Measurements from ENCODE around the gene PRR14L.
"Not testable (repeated sequence)": the region's sequence is repeated elsewhere in the genome, so short reads cannot be mapped to it uniquely, and the experiment has no call there.

The PRR14L gene

GRCh38 chr22:31726692-31727091, 23.2 kb downstream of the PRR14L start:
- no peak for TF ChIP-seq CTCF (IDR thresholded peaks at IDR 0.05; ENCODE audit: insufficient read depth, low read length, missing control alignments)
- no peak for DNase-seq (ENCODE audit: low read depth, low spot score)
- ChIA-PET POLR2A (no interaction called here), CTCF (no interaction called here)
- no peak overlapping the region for H3K4me3 ChIP-seq (ENCODE audit: low read depth, low read length)

GRCh38 chr22:31723723-31724122, 26.2 kb downstream of the PRR14L start:
- no peak overlapping the region for H3K4me3 ChIP-seq (ENCODE audit: low read depth, low read length)
- POLR2A ChIA-PET: no interaction called here
- TF ChIP-seq CTCF (IDR thresholded peaks at IDR 0.05; ENCODE audit: insufficient read depth, low read length, missing control alignments): no peak
- no peak for DNase-seq (ENCODE audit: low read depth, low spot score)
- CTCF ChIA-PET: interaction anchor here (0.6 to 1.1 kb wide), 3 partner anchors 13 to 58 kb away, joined by 3 read pairs; no protein-coding TSS in a partner anchor

GRCh38 chr22:31719850-31720471, 30.0 kb downstream of the PRR14L start:
- POLR2A ChIA-PET: interaction anchor here (1.2 kb wide), 1 partner anchor 18 kb away, joined by 3 read pairs; no protein-coding TSS in a partner anchor
- no peak overlapping the region for H3K4me3 ChIP-seq (ENCODE audit: low read depth, low read length)
- CTCF ChIA-PET: interaction anchor here (0.7 kb wide), 1 partner anchor 251 kb away, joined by 3 read pairs; no protein-coding TSS in a partner anchor
- no peak for TF ChIP-seq CTCF (IDR thresholded peaks at IDR 0.05; ENCODE audit: insufficient read depth, low read length, missing control alignments)
- no peak for DNase-seq (ENCODE audit: low read depth, low spot score)

DNA sequence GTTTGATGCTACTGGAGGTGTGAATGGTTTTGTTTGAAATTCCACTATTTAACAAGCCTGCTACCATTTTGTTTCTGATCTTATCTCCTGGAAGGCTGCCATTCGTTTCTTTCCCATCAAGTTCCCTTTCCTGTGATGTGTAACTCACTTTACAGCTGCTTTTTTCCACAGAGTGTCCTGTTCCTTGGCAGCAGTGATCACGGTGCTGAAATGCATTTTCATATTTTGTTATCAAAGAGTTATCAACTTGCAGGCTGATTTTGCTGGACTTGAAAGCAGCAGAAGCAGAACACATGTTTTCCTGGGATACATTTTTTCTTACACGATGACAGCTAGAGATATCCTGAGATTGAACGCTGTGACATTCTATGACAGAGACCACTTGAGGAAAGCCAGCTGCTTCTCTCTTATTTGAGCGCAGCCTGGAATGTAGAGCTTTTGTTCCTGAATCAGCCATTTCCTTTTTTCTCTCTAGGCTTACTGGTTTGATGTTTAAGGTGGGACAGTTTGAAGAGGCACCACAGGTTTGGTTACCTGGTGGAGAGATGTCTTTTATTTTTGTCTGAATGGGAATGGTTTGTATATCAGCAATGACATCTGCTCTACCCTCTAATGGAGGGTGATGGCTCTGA, 34.7 kb downstream of the PRR14L start:
- H3K4me3 ChIP-seq (ENCODE audit: low read depth, low read length): no peak overlapping the region
- CTCF ChIA-PET: no interaction called here
- no peak for TF ChIP-seq CTCF (IDR thresholded peaks at IDR 0.05; ENCODE audit: insufficient read depth, low read length, missing control alignments)
- DNase-seq (ENCODE audit: low read depth, low spot score): no peak
- POLR2A ChIA-PET: no interaction called here

GRCh38 chr22:31711226-31711625, 38.7 kb downstream of the PRR14L start:
- POLR2A ChIA-PET: not testable (repeated sequence)

DNA sequence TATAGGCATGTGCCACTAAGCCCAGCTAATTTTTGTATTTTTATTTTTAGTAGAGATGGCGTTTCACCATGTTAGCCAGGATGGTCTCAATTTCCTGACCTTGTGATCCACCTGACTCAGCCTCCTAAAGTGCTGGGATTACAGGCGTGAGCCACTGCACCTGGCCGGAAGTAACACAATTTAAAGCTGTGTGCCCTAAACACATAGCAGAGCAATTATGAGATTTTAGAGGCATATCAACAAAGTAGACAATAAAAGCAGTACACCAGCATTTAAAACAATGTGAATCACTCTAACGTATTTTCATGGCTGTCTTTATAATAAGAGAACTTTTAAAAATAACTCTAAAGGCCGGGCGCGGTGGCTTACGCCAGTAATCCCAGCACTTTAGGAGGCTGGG, 42.4 kb downstream of the PRR14L start:
- no peak overlapping the region for H3K4me3 ChIP-seq (ENCODE audit: low read depth, low read length)
- no peak for DNase-seq (ENCODE audit: low read depth, low spot score)
- ChIA-PET CTCF (no interaction called here), POLR2A (no interaction called here)
- no peak for TF ChIP-seq CTCF (IDR thresholded peaks at IDR 0.05; ENCODE audit: insufficient read depth, low read length, missing control alignments)

More at GRCh38 chr22:31711226-31711625, 38.7 kb downstream of the PRR14L start:
- not testable (repeated sequence) for DNase-seq (ENCODE audit: low read depth, low spot score); H3K4me3 ChIP-seq (ENCODE audit: low read depth, low read length)
- CTCF ChIA-PET: interaction anchor here (1.1 kb wide), 1 partner anchor 12 kb away, joined by 3 read pairs; no protein-coding TSS in a partner anchor
